SKM-1 treated with dmso at 0.1 percent for 144 hours (cell line): ENCODE data around the gene MGLL.
A peak's percentile ranks its signal among the peaks of the same experiment; 100 is the strongest.
"Not testable (repeated sequence)": the region's sequence is repeated elsewhere in the genome, so short reads cannot be mapped to it uniquely, and the experiment has no call there.

ENCODE experiments used
- DNase-seq: peaks from one replicate; lab custom pipeline; 2025; ENCODE audit not compliant: unreplicated experiment; lab: John Stamatoyannopoulos, UW

MGLL gene

GRCh38 chr3:127711021-127711695, 111.2 kb downstream of the MGLL start:
- no peak for DNase-seq

GRCh38 chr3:127710155-127710941, 112.0 kb downstream of the MGLL start:
- no peak for DNase-seq

- no peak for DNase-seq
These were observed 112.8 kb downstream of the MGLL start for GRCh38 chr3:127709320-127710060.

GRCh38 chr3:127708837-127709236, 113.5 kb downstream of the MGLL start:
- DNase-seq = no peak

DNA sequence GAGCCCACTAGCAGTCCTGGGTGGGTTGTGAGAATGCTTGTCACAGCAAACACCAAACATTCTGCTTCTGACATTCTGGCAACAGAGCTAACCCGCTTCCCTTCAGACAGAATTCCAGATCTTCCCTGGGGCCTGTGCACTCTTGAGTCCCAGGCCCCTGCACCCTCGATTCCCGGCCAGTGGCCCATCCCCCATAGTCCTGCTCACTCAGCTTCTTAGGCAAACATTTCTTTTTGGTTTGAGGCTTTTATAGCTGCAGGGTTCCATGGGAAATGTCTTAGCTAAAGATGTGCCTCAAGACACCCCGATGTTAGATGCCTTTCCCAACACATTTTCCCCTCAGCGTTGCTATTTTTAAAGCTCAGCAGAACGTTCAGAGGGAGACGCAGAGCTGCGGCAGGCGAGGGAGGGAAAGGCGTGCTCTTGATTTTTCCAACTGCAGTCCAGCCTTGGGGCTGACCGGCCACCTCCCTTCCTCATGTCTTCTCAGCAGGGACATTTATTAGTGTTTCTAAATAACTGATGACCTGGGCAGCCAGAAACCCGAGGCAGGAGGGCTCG, 114.4 kb downstream of the MGLL start:
- no peak for DNase-seq

DNA sequence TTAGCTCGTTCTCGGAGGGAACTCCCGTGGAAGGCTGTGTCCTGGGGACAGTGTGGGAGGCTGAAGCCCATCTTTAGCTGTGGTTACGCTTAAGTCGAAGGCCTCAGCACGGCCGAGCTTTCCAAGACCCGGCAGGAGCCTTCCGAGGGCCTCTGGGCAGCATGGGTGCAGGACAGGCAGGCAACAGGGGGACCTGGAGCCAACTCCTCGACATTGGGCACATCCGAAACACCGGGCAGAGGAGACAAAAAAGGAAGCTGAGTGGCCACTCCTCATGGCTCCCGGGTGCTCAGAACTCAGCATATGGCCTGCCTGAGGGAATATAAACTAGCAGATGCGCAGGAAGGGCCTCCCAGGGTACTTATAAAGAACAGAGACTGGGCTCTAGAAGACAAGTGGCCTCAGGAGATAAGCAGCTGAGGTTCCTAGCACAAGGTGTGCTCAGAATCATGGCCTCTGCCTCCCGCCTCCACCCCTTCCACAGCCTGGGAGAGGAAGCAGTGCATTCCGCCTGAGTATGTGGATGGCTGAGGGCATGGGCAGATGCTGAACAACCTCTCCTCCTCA, 115.4 kb downstream of the MGLL start:
- DNase-seq = no peak

GRCh38 chr3:127706312-127706711, 116.0 kb downstream of the MGLL start:
- no peak for DNase-seq

DNA sequence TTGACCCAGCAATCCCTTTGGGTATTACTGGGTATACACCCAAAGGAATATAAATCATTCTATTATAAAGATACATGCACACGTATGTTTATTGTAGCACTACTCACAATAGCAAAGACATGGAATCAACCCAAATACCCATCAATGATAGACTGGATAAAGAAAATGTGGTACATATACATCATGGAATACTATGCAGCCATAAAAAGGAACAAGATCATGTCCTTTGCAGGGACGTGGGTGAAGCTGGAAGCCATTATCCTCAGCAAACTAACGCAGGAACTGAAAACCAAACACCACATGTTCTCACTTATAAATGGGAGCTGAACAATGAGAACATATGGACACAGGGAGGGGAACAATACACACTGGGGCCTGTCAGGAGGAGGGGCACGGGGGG, 117.5 kb downstream of the MGLL start:
- DNase-seq = not testable (repeated sequence)

- DNase-seq = no peak
These were observed 120.2 kb downstream of the MGLL start for GRCh38 chr3:127702151-127702578.

DNA sequence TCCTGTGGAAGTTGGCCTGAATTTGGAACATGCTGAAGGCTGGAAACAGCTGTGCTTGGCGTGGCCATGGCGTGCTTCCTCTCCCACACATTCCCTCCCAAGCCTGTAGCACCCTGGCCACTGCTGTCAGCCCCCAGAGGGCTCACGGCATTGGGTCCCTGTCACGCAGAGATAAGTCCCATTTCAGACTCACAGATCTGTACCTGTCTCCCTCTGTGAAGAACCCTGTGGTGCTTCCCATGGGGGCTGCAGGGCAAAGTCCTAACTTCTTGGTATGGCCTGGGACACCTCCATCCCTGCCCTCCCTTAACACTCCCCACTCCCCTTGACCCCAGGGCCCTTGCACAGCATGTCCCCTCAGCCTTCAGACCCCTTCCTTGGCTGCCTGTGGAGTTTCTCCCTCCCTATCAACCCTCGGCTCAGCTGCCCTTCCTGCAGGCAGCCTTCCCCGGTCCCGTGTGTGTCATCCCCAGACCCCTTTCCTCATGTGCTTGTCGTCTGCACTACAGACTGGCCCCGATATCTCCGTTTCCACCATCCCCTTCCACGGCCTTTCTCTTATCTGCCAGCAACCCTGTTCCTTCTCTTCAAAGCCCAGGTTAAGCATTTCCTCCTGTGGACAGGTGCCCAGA, 120.9 kb downstream of the MGLL start:
- no peak for DNase-seq

DNA sequence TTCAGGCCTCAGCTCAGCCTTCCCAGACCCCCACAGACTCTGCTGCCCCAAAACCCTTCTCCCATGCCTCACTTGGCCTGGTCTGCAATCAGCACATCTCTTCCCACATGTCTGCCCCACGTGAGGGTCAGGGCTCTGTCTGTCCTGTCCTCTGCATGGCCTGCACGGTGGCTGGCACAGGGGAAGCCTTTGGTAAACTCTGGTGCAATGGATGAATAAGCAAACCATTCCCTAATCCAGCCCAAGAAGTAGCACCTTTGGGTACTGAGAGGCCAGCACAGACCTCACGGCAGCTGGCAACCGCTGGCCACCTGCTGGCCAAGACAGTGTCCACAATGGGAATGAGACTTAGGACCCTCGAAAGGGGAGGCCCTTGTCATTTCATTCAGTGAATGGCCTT, 121.9 kb downstream of the MGLL start:
- DNase-seq = no peak

DNA sequence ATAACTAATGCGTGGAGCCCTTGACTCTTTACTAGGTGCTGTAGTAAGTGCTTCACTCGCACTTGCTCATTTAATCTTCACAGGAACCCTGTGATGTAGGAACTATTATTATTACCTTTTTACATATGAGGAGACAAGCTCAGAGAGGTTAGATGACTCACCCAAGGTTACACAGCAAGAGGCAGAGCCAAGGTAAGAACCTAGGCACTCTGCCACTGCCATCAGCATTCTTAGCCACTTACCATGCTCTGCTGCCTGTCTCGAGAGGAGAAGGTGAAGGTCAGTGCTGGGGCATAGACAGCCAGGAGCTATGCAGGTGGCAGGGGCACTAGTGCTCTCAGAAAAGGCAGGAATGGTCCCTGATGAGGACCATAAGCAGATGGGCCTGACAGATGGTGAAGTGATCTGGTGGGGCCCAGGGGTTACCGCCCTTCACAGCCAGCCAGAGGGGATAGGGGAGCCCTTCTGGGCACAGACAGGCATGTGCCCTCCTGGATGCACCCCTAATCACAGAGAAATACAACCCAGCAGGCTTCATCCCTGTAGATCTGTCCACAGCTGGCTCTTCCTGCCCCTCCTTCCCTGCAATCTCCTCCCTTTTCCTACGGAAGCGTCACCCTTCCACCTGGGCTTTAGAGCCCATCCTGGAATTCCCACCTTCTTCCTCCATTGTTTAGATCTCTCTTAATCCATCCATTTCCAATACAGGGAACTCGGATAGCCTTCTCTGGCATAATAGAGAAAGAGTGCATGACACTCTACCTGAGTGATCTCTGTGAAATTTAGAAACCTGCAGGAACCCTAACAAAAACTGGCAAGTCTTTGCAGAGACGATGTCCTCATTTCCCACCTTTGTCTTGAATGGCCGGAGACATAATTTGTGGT, 122.7 kb downstream of the MGLL start:
- no peak for DNase-seq

DNA sequence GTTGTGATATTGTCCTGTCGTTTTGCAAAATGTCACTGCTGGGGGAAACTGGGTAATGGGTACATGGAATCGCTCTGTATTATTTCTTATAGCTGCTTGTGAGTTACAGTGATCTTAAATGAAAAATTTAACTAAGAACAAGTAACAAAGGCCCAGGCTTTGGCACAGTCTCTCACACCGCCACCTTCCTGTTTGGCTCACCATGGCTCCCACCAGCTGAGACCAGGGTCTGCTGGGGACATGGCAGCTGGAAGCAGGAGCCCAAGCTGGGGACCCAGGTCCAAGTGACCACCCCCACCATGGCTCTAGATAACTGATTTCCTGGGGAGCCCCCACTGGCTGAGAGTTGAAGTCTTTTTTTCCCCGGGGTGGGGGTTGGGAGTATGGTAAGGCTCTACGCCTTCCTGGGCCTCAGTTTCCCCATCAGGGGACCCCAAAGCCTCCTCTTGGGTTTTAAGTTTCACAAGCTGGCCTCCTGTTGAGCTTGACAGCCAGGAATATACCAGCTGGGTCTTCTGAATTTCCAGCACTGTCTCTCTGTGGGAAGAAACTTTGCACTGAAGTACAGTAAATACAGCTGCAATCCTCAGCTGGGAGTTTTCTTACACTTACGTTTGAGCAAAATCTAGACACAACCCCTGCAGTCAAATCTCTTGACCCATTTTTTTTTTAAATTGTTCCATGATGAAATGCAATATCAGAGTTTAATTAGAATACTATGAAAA, 123.5 kb downstream of the MGLL start:
- no peak for DNase-seq

DNA sequence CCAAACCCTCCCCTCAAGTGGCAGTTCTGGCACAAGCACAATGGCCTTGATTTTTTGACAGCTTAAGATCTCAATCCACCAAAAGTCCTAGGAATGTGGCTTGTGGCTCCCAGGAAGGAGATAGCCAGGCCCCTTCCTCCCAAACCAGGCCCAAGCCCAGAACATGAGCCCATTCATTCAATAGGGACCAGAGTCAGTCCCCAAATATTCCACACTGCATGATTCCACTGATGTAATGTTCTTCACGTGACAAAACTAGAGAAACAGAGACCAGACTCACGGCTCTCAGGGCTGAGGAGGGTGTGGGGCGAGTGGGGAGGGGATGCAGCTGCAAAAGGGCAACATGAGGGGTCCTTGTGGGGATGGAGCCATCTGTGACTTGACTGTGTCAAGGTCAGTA, 124.0 kb downstream of the MGLL start:
- DNase-seq = no peak

DNA sequence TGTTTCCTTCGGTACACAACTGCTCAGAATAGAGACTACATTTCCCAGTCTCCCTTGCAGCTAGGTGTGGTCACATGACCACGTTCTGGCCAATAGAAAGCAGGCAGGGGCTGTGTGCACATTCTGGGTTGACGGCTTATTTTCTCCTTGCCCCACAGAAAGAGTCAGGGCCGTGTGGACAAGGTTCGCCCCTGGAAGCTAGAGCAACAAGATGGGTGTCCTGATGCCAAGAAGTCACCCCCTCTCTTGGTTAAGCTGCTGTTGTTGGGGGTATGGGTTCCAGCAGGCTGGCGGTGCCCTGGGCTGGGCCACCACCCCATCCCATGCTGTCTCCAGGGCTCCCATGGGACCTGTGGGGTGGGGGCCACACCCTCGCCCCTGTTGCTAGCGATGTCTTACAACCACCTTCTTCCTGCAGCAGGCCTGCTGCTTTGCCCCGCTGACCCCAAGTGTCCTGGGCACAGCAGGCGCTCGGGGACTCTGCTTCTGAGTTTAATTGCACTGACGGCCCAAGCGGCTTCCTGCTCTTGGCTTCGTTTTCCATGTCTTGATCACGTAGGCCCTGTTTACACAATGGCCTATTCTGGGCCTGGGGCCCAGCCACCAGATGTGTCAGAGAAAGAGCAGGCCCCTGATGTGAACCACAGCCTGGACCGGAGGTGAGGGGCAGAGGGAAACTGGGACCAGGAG, 124.6 kb downstream of the MGLL start:
- peak; percentile 39 for DNase-seq

- DNase-seq = peak; percentile 19
These were observed 127.7 kb downstream of the MGLL start for GRCh38 chr3:127694467-127695215.

DNA sequence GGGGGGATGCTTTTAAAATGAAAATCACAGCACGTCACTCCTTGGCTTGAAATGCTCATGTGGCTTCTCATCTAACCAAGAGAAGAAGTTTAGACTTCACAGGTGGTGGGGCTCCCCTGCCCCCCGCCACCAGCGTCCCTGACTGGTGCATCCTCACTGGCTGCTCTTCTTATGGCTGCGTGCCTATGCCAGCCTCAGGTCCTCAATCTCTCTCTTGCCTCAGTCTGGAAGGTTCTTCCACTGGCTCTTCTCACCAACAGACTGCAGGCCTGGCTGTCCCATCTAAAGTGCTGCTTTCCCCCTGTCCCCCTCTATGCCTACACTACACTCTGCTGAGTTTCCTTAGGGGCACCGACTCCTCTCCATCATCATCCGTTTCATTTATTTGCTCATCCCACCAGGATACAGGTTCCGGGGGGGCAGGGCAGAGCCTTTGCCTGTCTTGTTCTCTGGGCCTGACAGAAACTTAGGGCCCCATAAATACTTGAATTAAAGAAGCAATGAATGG, 128.9 kb downstream of the MGLL start:
- no peak for DNase-seq
